B cell (primary cell): Measurements from ENCODE around the gene MON1A. TPM values are rescaled to one million over a fixed set of nuclear protein-coding genes. Genes with fewer than 3 reads are reported as not detected.

Source experiments
- ATAC-seq: fragments of 200-7000 bp; cut with Tn5 transposase; one replicate; pipeline ENCODE4 v1.10.0; 2021; ENCODE audit warnings: low read depth, mild to moderate bottlenecking, moderate number of reproducible peaks, moderate library complexity
- CTCF ChIA-PET: fragments of 350-600 bp; sonication (Branson Sonifier 250); formaldehyde crosslinking; loops from one replicate; lab custom pipeline; 2021; ENCODE audit warnings: antibody characterized with exemption, inconsistent platforms; lab: Charles Lee
- POLR2A ChIA-PET: fragments of 350-600 bp; sonication (Branson Sonifier 250); formaldehyde crosslinking; loops from one replicate; lab custom pipeline; 2021; ENCODE audit warnings: antibody characterized with exemption; lab: Charles Lee
- DNase-seq: peaks from one replicate; pipeline ENCODE4 v3.0.0; 2013
- H2AFZ ChIP-seq: 2 replicates; pipeline ENCODE4 v1.6.1; 2012; ENCODE audit warnings: mild to moderate bottlenecking, low read depth, low read length; ENCODE audit not compliant: insufficient read depth, poor library complexity, severe bottlenecking
- H3K27ac ChIP-seq, 2 donors: 1 replicate in 1 of 2; 2 replicates in 1 of 2; pipeline ENCODE4 v1.5.1; 2012 to 2013; ENCODE audit warnings: low read length in 2 of 2, mild to moderate bottlenecking in 2 of 2, moderate library complexity in 1 of 2
- H3K27me3 ChIP-seq, 4 experiments: fragments of 200-600 bp in 1 of 4; sonication (generic) in 1 of 4; replicated peaks in 1 of 4; 1 replicate in 2 of 4; 2 replicates in 2 of 4; pipeline versions ENCODE4 v1.6.1 to v1.7.0; 2013 to 2016; ENCODE audit warnings: low read length in 3 of 4, mild to moderate bottlenecking in 2 of 4, mixed read lengths in 1 of 4, moderate library complexity in 1 of 4; ENCODE audit not compliant: insufficient read depth in 4 of 4, control insufficient read depth in 3 of 4; ENCODE audit errors: control extremely low read depth in 1 of 4
- H3K36me3 ChIP-seq, 2 experiments: replicated peaks in 1 of 2; 1 replicate in 1 of 2; 2 replicates in 1 of 2; pipeline versions ENCODE4 v1.6.1 to v1.7.1; 2013; ENCODE audit warnings: low read length in 1 of 2; ENCODE audit not compliant: insufficient read depth in 2 of 2, control insufficient read depth in 1 of 2; ENCODE audit errors: control extremely low read depth in 1 of 2, extremely low read depth in 1 of 2
- H3K4me1 ChIP-seq, 2 donors: fragments of 200-600 bp in 1 of 2; sonication (generic) in 1 of 2; 1 replicate in 1 of 2; 2 replicates in 1 of 2; pipeline versions ENCODE4 v1.5.1 to v1.6.1; 2013 to 2017; ENCODE audit warnings: low read length in 2 of 2; ENCODE audit not compliant: control insufficient read depth in 2 of 2, insufficient read depth in 2 of 2
- H3K4me2 ChIP-seq: replicated peaks from 2 replicates; pipeline ENCODE3; 2012; ENCODE audit warnings: mild to moderate bottlenecking, low read depth, low read length; ENCODE audit not compliant: poor library complexity, severe bottlenecking
- H3K4me3 ChIP-seq, 5 experiments: fragments of 200-600 bp in 1 of 5; sonication (generic) in 1 of 5; 1 replicate in 3 of 5; 2 replicates in 2 of 5; pipeline versions ENCODE4 v1.5.1 to v1.7.0; 2011 to 2016; ENCODE audit warnings: low read length in 4 of 5, mild to moderate bottlenecking in 4 of 5, low read depth in 2 of 5, control low read depth in 1 of 5, moderate library complexity in 1 of 5; ENCODE audit not compliant: insufficient read depth in 1 of 5; ENCODE audit errors: control extremely low read depth in 1 of 5, extremely low read depth in 1 of 5
- H3K79me2 ChIP-seq: fragments of 200-600 bp; sonication (generic); one replicate; pipeline ENCODE4 v1.6.0; 2016; ENCODE audit warnings: low read length; ENCODE audit not compliant: control insufficient read depth, insufficient read depth
- H3K9ac ChIP-seq: fragments of 200-600 bp; sonication (generic); 2 replicates; pipeline ENCODE4 v1.6.1; 2017; ENCODE audit warnings: mild to moderate bottlenecking, low read length, moderate library complexity
- H3K9me3 ChIP-seq, 3 donors: one replicate each; pipeline versions ENCODE4 v1.6.1 to v1.7.1; 2013; ENCODE audit warnings: low read length in 2 of 3; ENCODE audit not compliant: control insufficient read depth in 2 of 3, insufficient read depth in 1 of 3; ENCODE audit errors: control extremely low read depth in 1 of 3
- H4K20me1 ChIP-seq: 2 replicates; pipeline ENCODE4 v1.6.0; 2012; ENCODE audit warnings: mild to moderate bottlenecking, low read length; ENCODE audit not compliant: insufficient read depth, control insufficient read depth, poor library complexity, severe bottlenecking
- H3K27ac Mint-ChIP-seq: one replicate; pipeline ENCODE4 v1.8.0; 2021; ENCODE audit warnings: mixed read lengths
- H3K27me3 Mint-ChIP-seq: one replicate; pipeline ENCODE4 v1.8.0; 2021; ENCODE audit warnings: mixed read lengths
- H3K4me1 Mint-ChIP-seq: one replicate; pipeline ENCODE4 v1.8.0; 2021; ENCODE audit warnings: mixed read lengths
- H3K4me3 Mint-ChIP-seq: one replicate; pipeline ENCODE4 v1.8.0; 2021; ENCODE audit warnings: mixed read lengths
- H3K9me3 Mint-ChIP-seq: one replicate; pipeline ENCODE4 v1.8.0; 2022; ENCODE audit warnings: mixed read lengths; ENCODE audit not compliant: insufficient read depth
- CTCF ChIP-seq: fragments of 200-600 bp; IDR thresholded peaks from one replicate; pipeline ENCODE4 v1.8.0; 2022; ENCODE audit warnings: antibody characterized with exemption, mild to moderate bottlenecking
- EZH2 ChIP-seq: IDR thresholded peaks from 2 replicates; pipeline ENCODE4 v1.6.1; 2012; ENCODE audit warnings: borderline replicate concordance, low read depth, mild to moderate bottlenecking, moderate library complexity, low read length; ENCODE audit not compliant: insufficient read depth, poor library complexity, severe bottlenecking
- WGBS: methylation state at CpG from one replicate; pipeline ENCODE4 v1.1.5; 2013; ENCODE audit warnings: missing lambda C conversion rate; ENCODE audit not compliant: insufficient coverage; 5-methylcytosine and 5-hydroxymethylcytosine counted together
- intact Hi-C: fragments of 100-400 bp; cut with micrococcal nuclease; formaldehyde crosslinking; loops from one replicate; pipeline ENCODE4 v1.10.0; 2022
- polyA plus RNA-seq: library from polyadenylated mRNA; depleted of rRNA; stranded (reverse); fragments of >200 nt; gene quantifications from 2 replicates; pipeline ENCODE4 v1.2.3, GENCODE V29; 2012
- total RNA-seq, 2 donors: library from RNA; stranded (reverse); fragments of 120-200 nt in 1 of 2; gene quantifications; 1 replicate in 1 of 2; 2 replicates in 1 of 2; pipeline versions ENCODE4 v1.2.3 to v1.2.4, GENCODE V29; 2013 to 2022

Gene MON1A
- total and polyA plus RNA-seq, 2 donors (not counting 1 experiment from before 2014, with no cell fraction given), result 6.6 to 8.9 TPM

- peaks cover 27% of the 10 kb centered on the region for H3K27me3 Mint-ChIP-seq
- POLR2A ChIA-PET, result no interaction called here
- Histone ChIP-seq H3K79me2 (no peaks in the 10 kb centered on the region), H4K20me1 (no peaks in the 10 kb centered on the region), H3K36me3 (no peaks in the 10 kb centered on the region), H3K4me3 (no peak overlapping the region), H3K9me3 (peaks cover 0 to 12% (median 0%) of the 10 kb centered on the region in 3 donors), H3K4me2 (no peak overlapping the region), H3K27me3 (peaks cover 0 to 33% (median 19%) of the 10 kb centered on the region in 4 experiments), H3K4me1 (peaks cover 12 to 18% of the 10 kb centered on the region in 2 donors), H3K27ac (no peak overlapping the region), H3K9ac (no peak overlapping the region), H2AFZ (no peak overlapping the region)
- WGBS, result 90% methylated on average over 10 of the region's 10 CpGs
- H3K9me3 Mint-ChIP-seq, result no peaks in the 10 kb centered on the region
- no peaks in the 10 kb centered on the region for H3K4me1 Mint-ChIP-seq
- H3K4me3 Mint-ChIP-seq, result no peak overlapping the region
- ATAC-seq, result no peak
- TF ChIP-seq EZH2 (no peak), CTCF (no peak)
- no peak overlapping the region for H3K27ac Mint-ChIP-seq
- CTCF ChIA-PET, result no interaction called here
- intact Hi-C loops, result no loop called here
- DNase-seq, result no peak
Measured at GRCh38 chr3:49871531-49872153, 58.0 kb downstream of the MON1A start.

GRCh38 chr3:49869525-49870126, 60.0 kb downstream of the MON1A start, which contains the start of gene CAMKV:
CAMKV (minus strand) TSS chr3:49869906; CDS start chr3:49862388, 7,518 bp downstream.
- Histone ChIP-seq H3K36me3 (no peaks in the 10 kb centered on the region), H3K79me2 (no peaks in the 10 kb centered on the region), H3K4me2 (peak within 1 kb of the TSS; percentile 93), H3K9ac (peak within 1 kb of the TSS; percentile 45), H3K9me3 (peaks cover 0 to 12% (median 0%) of the 10 kb centered on the region in 3 donors), H3K4me1 (peaks cover 12 to 18% of the 10 kb centered on the region in 2 donors), H4K20me1 (no peaks in the 10 kb centered on the region), H2AFZ (peak within 1 kb of the TSS; percentile 58), H3K27ac (no peak within 1 kb of the TSS), H3K27me3 (peaks cover 0 to 49% (median 20%) of the 10 kb centered on the region in 4 experiments), H3K4me3 (peak within 1 kb of the TSS in 4 of 5 experiments; percentile 19 to 38 (median 32))
- Mint-ChIP-seq H3K4me1 (no peaks in the 10 kb centered on the region), H3K27me3 (peaks cover 37% of the 10 kb centered on the region), H3K27ac (peak within 1 kb of the TSS; percentile 37), H3K4me3 (peak within 1 kb of the TSS; percentile 56), H3K9me3 (no peaks in the 10 kb centered on the region)
- DNase-seq, result peak; percentile 58
- CTCF ChIA-PET, result interaction anchor here (0.7 to 1.3 kb wide), 2 partner anchors 20 to 24 kb away, joined by 3 to 4 read pairs; no protein-coding TSS in a partner anchor
- ATAC-seq, result peak; percentile 57
- POLR2A ChIA-PET, result interaction anchor here (0.6 to 0.8 kb wide), 2 partner anchors 66 to 365 kb away, joined by 3 to 6 read pairs; no protein-coding TSS in a partner anchor
- no peak for TF ChIP-seq EZH2
- TF ChIP-seq CTCF, result no peak
- 1% methylated on average over 59 of the region's 59 CpGs for WGBS
- intact Hi-C loops, result no loop called here
